GM23338 (cell line): ENCODE results near the gene TMEM94. TPM values are rescaled to one million over a fixed set of nuclear protein-coding genes. Genes with fewer than 3 reads are reported as not detected.

Source experiments
- ATAC-seq: fragments of 200-7000 bp; cut with Tn5 transposase; 3 replicates; pipeline ENCODE4 v1.9.1; 2020
- DNase-seq: peaks from one replicate; pipeline ENCODE4 v3.0.0-alpha.2; 2015; ENCODE audit warnings: low spot score
- H2AFZ ChIP-seq: fragments of 200-600 bp; sonication (generic); 2 replicates; pipeline ENCODE4 v1.8.0; 2016; ENCODE audit warnings: antibody characterized with exemption, mild to moderate bottlenecking, moderate library complexity
- H3F3A ChIP-seq: fragments of 200-600 bp; sonication (generic); replicated peaks from 2 replicates; pipeline ENCODE4 v1.8.0; 2017; ENCODE audit warnings: antibody characterized with exemption, mixed run types, low read depth
- H3K27ac ChIP-seq: fragments of 200-600 bp; sonication (generic); 2 replicates; pipeline ENCODE4 v1.6.1; 2016; ENCODE audit warnings: low read depth
- H3K27me3 ChIP-seq: fragments of 200-600 bp; sonication (generic); 2 replicates; pipeline ENCODE4 v1.8.0; 2016; ENCODE audit warnings: mild to moderate bottlenecking, mixed run types, moderate library complexity; ENCODE audit not compliant: insufficient read depth
- H3K36me3 ChIP-seq: fragments of 200-600 bp; sonication (generic); 2 replicates; pipeline ENCODE4 v1.8.0; 2016; ENCODE audit warnings: mild to moderate bottlenecking; ENCODE audit not compliant: insufficient read depth
- H3K4me1 ChIP-seq: fragments of 200-600 bp; sonication (generic); 2 replicates; pipeline ENCODE4 v1.8.0; 2016; ENCODE audit warnings: mild to moderate bottlenecking, moderate library complexity; ENCODE audit not compliant: insufficient read depth
- H3K4me2 ChIP-seq: fragments of 200-600 bp; sonication (generic); 2 replicates; pipeline ENCODE4 v1.7.1; 2017; ENCODE audit warnings: mixed run types
- H3K4me3 ChIP-seq: fragments of 200-600 bp; sonication (generic); 2 replicates; pipeline ENCODE4 v1.6.1; 2016; ENCODE audit warnings: mixed run types
- H3K79me2 ChIP-seq: fragments of 200-600 bp; sonication (generic); replicated peaks from 2 replicates; pipeline ENCODE4 v1.8.0; 2017; ENCODE audit warnings: mild to moderate bottlenecking; ENCODE audit not compliant: insufficient read depth
- H3K9me2 ChIP-seq: fragments of 200-600 bp; sonication (generic); 2 replicates; pipeline ENCODE4 v1.8.0; 2017; ENCODE audit not compliant: insufficient read depth
- H4K20me1 ChIP-seq: fragments of 200-600 bp; sonication (generic); replicated peaks from 2 replicates; pipeline ENCODE4 v1.8.0; 2017; ENCODE audit warnings: mild to moderate bottlenecking; ENCODE audit not compliant: insufficient read depth
- H3K27ac Mint-ChIP-seq: 2 replicates; pipeline ENCODE4 v1.8.0; 2020; ENCODE audit warnings: inconsistent platforms, mild to moderate bottlenecking, moderate library complexity, mixed read lengths
- H3K27me3 Mint-ChIP-seq: 3 replicates; pipeline ENCODE4 v1.8.0; 2022; ENCODE audit warnings: low read depth, mild to moderate bottlenecking, moderate library complexity, mixed read lengths, inconsistent platforms; ENCODE audit not compliant: insufficient read depth, poor library complexity
- H3K36me3 Mint-ChIP-seq: 3 replicates; pipeline ENCODE4 v1.8.0; 2021; ENCODE audit warnings: low read depth, mild to moderate bottlenecking, inconsistent platforms, moderate library complexity, mixed read lengths
- H3K4me1 Mint-ChIP-seq: 3 replicates; pipeline ENCODE4 v1.8.0; 2020; ENCODE audit warnings: mild to moderate bottlenecking, inconsistent platforms, mixed read lengths
- H3K4me3 Mint-ChIP-seq: 3 replicates; pipeline ENCODE4 v1.8.0; 2021; ENCODE audit warnings: moderate library complexity, mild to moderate bottlenecking, inconsistent platforms, mixed read lengths
- H3K9me3 Mint-ChIP-seq: 3 replicates; pipeline ENCODE4 v1.8.0; 2020; ENCODE audit warnings: moderate library complexity, mild to moderate bottlenecking, inconsistent platforms, mixed read lengths
- CREB1 ChIP-seq: fragments of 250-450 bp; sonication (Bioruptor Pico); IDR thresholded peaks from 2 replicates; pipeline ENCODE4 v1.5.0; 2020; ENCODE audit warnings: low read depth, mild to moderate bottlenecking, moderate library complexity
- CTCF ChIP-seq, 2 experiments: fragments of 200-600 bp in 1 of 2; sonication (generic) in 1 of 2; conservative IDR thresholded peaks; 2 replicates each; pipeline versions ENCODE4 v1.5.1 to v1.6.1; 2016 to 2017; ENCODE audit warnings: antibody characterized with exemption in 2 of 2, low read depth in 2 of 2, mild to moderate bottlenecking in 2 of 2, moderate library complexity in 1 of 2
- ETS1 ChIP-seq: IDR thresholded peaks from 2 replicates; pipeline ENCODE4 v1.6.1; 2016; ENCODE audit warnings: antibody characterized with exemption
- EZH2 ChIP-seq: fragments of 200-600 bp; sonication (generic); IDR thresholded peaks from one replicate; pipeline ENCODE4 v1.8.0; 2017; ENCODE audit warnings: antibody characterized with exemption, mild to moderate bottlenecking, low read depth; ENCODE audit not compliant: unreplicated experiment
- EZH2phosphoT487 ChIP-seq: fragments of 200-600 bp; sonication (generic); IDR thresholded peaks from one replicate; pipeline ENCODE4 v1.8.1; 2018; ENCODE audit warnings: antibody characterized with exemption; ENCODE audit not compliant: unreplicated experiment
- JUNB ChIP-seq: IDR thresholded peaks from one replicate; pipeline ENCODE4 v1.6.1; 2016; ENCODE audit warnings: antibody characterized with exemption; ENCODE audit not compliant: unreplicated experiment
- NANOG ChIP-seq: IDR thresholded peaks from 2 replicates; pipeline ENCODE4 v1.6.1; 2016; ENCODE audit warnings: antibody characterized with exemption, borderline replicate concordance
- POLR2AphosphoS5 ChIP-seq: IDR thresholded peaks from 2 replicates; pipeline ENCODE4 v1.6.1; 2016; ENCODE audit warnings: antibody characterized with exemption, low read depth
- STAT1 ChIP-seq: IDR thresholded peaks from one replicate; pipeline ENCODE4 v1.6.1; 2016; ENCODE audit warnings: antibody characterized with exemption; ENCODE audit not compliant: unreplicated experiment
- ZNF114 ChIP-seq: fragments of 250-450 bp; sonication (Bioruptor Pico); IDR thresholded peaks from 2 replicates; pipeline ENCODE4 v1.5.0; 2020; ENCODE audit warnings: mild to moderate bottlenecking, moderate library complexity
- ZNF331 ChIP-seq: fragments of 250-450 bp; sonication (Bioruptor Pico); IDR thresholded peaks from 2 replicates; pipeline ENCODE4 v1.5.0; 2020; ENCODE audit warnings: low read depth, mild to moderate bottlenecking, moderate library complexity
- ZNF462 ChIP-seq: fragments of 250-450 bp; sonication (Bioruptor Pico); IDR thresholded peaks from 2 replicates; pipeline ENCODE4 v1.5.0; 2020; ENCODE audit warnings: mild to moderate bottlenecking, moderate library complexity
- polyA plus RNA-seq: library from polyadenylated mRNA; unstranded; fragments of >200 nt; fragmentation: Nextera tagmentation; extraction: Ambion mirVana; gene quantifications from 2 replicates; pipeline ENCODE4 v1.2.1, GENCODE V29; 2016
- total RNA-seq: library from RNA; depleted of rRNA; stranded (reverse); fragments of >200 nt; shearing (Covaris generic); gene quantifications from 2 replicates; pipeline ENCODE4 v1.2.3, GENCODE V29; 2014
- TF ChIP-seq, protein P1 (sequence below): IDR thresholded peaks from one replicate; pipeline ENCODE4 v1.6.1; 2018; ENCODE audit warnings: antibody characterized with exemption; ENCODE audit not compliant: unreplicated experiment

Gene TMEM94
- total and polyA plus RNA-seq, 2 experiments from 2014 or later = 24.0 to 66.0 TPM

- peaks cover 10% of the 10 kb centered on the region; the same call in 2 of the 3 replicates for H3K36me3 Mint-ChIP-seq
- DNase-seq = no peak
- H3K79me2 ChIP-seq = no peaks in the 10 kb centered on the region
- no peaks in the 10 kb centered on the region for H3K27me3 ChIP-seq
- no peaks in the 10 kb centered on the region for H3K4me1 ChIP-seq
- no peak overlapping the region for H3K4me3 ChIP-seq
- no peak overlapping the region for H3K4me3 Mint-ChIP-seq
- H3K27me3 Mint-ChIP-seq = peaks cover 6% of the 10 kb centered on the region
- no peak for TF ChIP-seq EZH2
- TF ChIP-seq, protein P1, sequence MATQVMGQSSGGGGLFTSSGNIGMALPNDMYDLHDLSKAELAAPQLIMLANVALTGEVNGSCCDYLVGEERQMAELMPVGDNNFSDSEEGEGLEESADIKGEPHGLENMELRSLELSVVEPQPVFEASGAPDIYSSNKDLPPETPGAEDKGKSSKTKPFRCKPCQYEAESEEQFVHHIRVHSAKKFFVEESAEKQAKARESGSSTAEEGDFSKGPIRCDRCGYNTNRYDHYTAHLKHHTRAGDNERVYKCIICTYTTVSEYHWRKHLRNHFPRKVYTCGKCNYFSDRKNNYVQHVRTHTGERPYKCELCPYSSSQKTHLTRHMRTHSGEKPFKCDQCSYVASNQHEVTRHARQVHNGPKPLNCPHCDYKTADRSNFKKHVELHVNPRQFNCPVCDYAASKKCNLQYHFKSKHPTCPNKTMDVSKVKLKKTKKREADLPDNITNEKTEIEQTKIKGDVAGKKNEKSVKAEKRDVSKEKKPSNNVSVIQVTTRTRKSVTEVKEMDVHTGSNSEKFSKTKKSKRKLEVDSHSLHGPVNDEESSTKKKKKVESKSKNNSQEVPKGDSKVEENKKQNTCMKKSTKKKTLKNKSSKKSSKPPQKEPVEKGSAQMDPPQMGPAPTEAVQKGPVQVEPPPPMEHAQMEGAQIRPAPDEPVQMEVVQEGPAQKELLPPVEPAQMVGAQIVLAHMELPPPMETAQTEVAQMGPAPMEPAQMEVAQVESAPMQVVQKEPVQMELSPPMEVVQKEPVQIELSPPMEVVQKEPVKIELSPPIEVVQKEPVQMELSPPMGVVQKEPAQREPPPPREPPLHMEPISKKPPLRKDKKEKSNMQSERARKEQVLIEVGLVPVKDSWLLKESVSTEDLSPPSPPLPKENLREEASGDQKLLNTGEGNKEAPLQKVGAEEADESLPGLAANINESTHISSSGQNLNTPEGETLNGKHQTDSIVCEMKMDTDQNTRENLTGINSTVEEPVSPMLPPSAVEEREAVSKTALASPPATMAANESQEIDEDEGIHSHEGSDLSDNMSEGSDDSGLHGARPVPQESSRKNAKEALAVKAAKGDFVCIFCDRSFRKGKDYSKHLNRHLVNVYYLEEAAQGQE = no peak
- TF ChIP-seq STAT1 = no peak
- no peak for TF ChIP-seq CREB1 (CRISPR knock-in tag)
- no peak for TF ChIP-seq NANOG
- no peak for TF ChIP-seq ETS1
- TF ChIP-seq POLR2AphosphoS5 = no peak
- TF ChIP-seq ZNF114 = no peak
- TF ChIP-seq ZNF462 (CRISPR knock-in tag) = no peak
- no peak for TF ChIP-seq EZH2phosphoT487
- no peak for TF ChIP-seq JUNB
- TF ChIP-seq CTCF (conservative IDR thresholded peaks at IDR 0.05; ENCODE audit: low read depth in 2 of 2) = no peak
- no peak for TF ChIP-seq ZNF331 (CRISPR knock-in tag)
- no peak overlapping the region for H3K4me2 ChIP-seq
- no peaks in the 10 kb centered on the region for H3K9me3 Mint-ChIP-seq
- no peaks in the 10 kb centered on the region for H3F3A ChIP-seq
- H3K36me3 ChIP-seq = no peaks in the 10 kb centered on the region
- H3K4me1 Mint-ChIP-seq = no peaks in the 10 kb centered on the region; the same call in 2 of the 3 replicates
- no peaks in the 10 kb centered on the region for H4K20me1 ChIP-seq
- H3K9me2 ChIP-seq = no peaks in the 10 kb centered on the region
- no peak overlapping the region for H3K27ac Mint-ChIP-seq
- no peak for ATAC-seq
- H2AFZ ChIP-seq = no peak overlapping the region
- H3K27ac ChIP-seq = no peak overlapping the region
These were observed 39.6 kb downstream of the TMEM94 start for GRCh38 chr17:75496005-75496404.
